Transverse colon (tissue), 4 donors: ENCODE results near the gene NDUFA12.

ENCODE experiments used
- CTCF ChIP-seq, 5 experiments: fragments of 200-600 bp in 3 of 5; fragments of 450-650 bp in 2 of 5; sonication (generic) in 3 of 5; IDR thresholded peaks; 1 replicate in 2 of 5; 2 replicates in 3 of 5; pipeline ENCODE4 v1.5.1; 2016 to 2017; ENCODE audit warnings: antibody characterized with exemption in 5 of 5, inconsistent platforms in 3 of 5, mild to moderate bottlenecking in 2 of 5, moderate library complexity in 1 of 5
- POLR2A ChIP-seq: fragments of 450-650 bp; IDR thresholded peaks from one replicate; pipeline ENCODE4 v1.6.1; 2016; ENCODE audit warnings: antibody characterized with exemption, mild to moderate bottlenecking, moderate library complexity
- POLR2AphosphoS5 ChIP-seq, 3 donors: sonication (generic); formaldehyde crosslinking; IDR thresholded peaks; one replicate each; pipeline ENCODE4 v1.6.1; 2016; ENCODE audit warnings: antibody characterized with exemption in 3 of 3

DNA sequence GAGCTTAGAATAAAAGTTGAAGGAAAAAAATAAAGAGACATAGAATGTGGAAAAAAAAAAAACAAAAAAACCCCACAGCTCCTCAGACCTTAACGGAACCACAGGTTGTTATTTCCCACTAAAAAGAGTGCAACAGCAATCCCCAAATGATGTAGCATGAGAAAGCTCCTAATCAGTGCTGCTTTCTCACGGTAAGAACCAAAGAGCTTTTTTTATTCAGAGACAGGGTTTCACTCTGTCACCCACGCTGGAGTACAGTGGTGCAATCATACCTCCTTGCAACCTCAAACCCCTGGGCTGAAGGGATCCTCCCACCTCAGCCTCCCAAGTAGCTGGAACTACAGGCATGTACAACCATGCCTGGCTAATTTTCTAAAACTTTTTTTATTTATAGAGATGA lies 13.3 kb downstream of the NDUFA12 start:
- TF ChIP-seq CTCF (IDR thresholded peaks at IDR 0.05) (no peak), POLR2A (no peak), POLR2AphosphoS5 (IDR thresholded peaks at IDR 0.05) (no peak)
